Natural killer cell (primary cell): ENCODE measurements around the gene PPP1R13L. TPM values are rescaled to one million over a fixed set of nuclear protein-coding genes. Genes with fewer than 3 reads are reported as not detected.

Experiments
- ATAC-seq, 3 donors: fragments of 150-1000 bp in 2 of 3; fragments of 200-7000 bp in 1 of 3; cut with Tn5 transposase; 1 replicate in 1 of 3; 2 replicates in 2 of 3; pipeline ENCODE4 v1.10.0; 2021; ENCODE audit warnings: mild to moderate bottlenecking in 2 of 3, moderate library complexity in 2 of 3
- DNase-seq, 2 donors: peaks; one replicate each; pipeline versions ENCODE4 v3.0.0 to v3.0.0-alpha.2; 2013 to 2021; ENCODE audit warnings: mixed read lengths in 1 of 2
- H3K27ac ChIP-seq: one replicate; pipeline ENCODE4 v1.5.1; 2013; ENCODE audit warnings: mild to moderate bottlenecking, low read length
- H3K27me3 ChIP-seq: one replicate; pipeline ENCODE4 v1.6.1; 2013; ENCODE audit warnings: low read length; ENCODE audit not compliant: control insufficient read depth, insufficient read depth
- H3K36me3 ChIP-seq: one replicate; pipeline ENCODE4 v1.6.1; 2013; ENCODE audit warnings: low read length; ENCODE audit not compliant: control insufficient read depth, insufficient read depth
- H3K4me1 ChIP-seq: one replicate; pipeline ENCODE4 v1.6.1; 2013; ENCODE audit warnings: low read length; ENCODE audit not compliant: control insufficient read depth, insufficient read depth
- H3K4me3 ChIP-seq: one replicate; pipeline ENCODE4 v1.5.1; 2013; ENCODE audit warnings: low read length
- H3K9me3 ChIP-seq: one replicate; pipeline ENCODE4 v1.6.1; 2013; ENCODE audit warnings: low read length; ENCODE audit not compliant: control insufficient read depth, insufficient read depth
- H3K27ac Mint-ChIP-seq, 2 donors: one replicate each; pipeline ENCODE4 v1.8.0; 2022; ENCODE audit warnings: mild to moderate bottlenecking in 2 of 2, mixed read lengths in 2 of 2, moderate library complexity in 1 of 2
- H3K27me3 Mint-ChIP-seq, 2 donors: one replicate each; pipeline ENCODE4 v1.8.0; 2022; ENCODE audit warnings: low read depth in 2 of 2, mixed read lengths in 2 of 2
- H3K36me3 Mint-ChIP-seq: one replicate; pipeline ENCODE4 v1.8.0; 2022; ENCODE audit warnings: mixed read lengths
- H3K4me1 Mint-ChIP-seq, 2 donors: one replicate each; pipeline ENCODE4 v1.8.0; 2022; ENCODE audit warnings: mixed read lengths in 2 of 2
- H3K4me3 Mint-ChIP-seq: one replicate; pipeline ENCODE4 v1.8.0; 2022; ENCODE audit warnings: mild to moderate bottlenecking, moderate library complexity, mixed read lengths
- H3K9me3 Mint-ChIP-seq, 2 donors: one replicate each; pipeline ENCODE4 v1.8.0; 2022; ENCODE audit warnings: mixed read lengths in 2 of 2
- CTCF ChIP-seq: fragments of 200-600 bp; IDR thresholded peaks from one replicate; pipeline ENCODE4 v1.8.0; 2022; ENCODE audit warnings: antibody characterized with exemption
- WGBS: methylation state at CpG from one replicate; pipeline ENCODE4 v1.1.7; 2013; ENCODE audit warnings: missing lambda C conversion rate; ENCODE audit not compliant: insufficient coverage; 5-methylcytosine and 5-hydroxymethylcytosine counted together
- intact Hi-C: fragments of 100-400 bp; cut with micrococcal nuclease; formaldehyde crosslinking; loops from one replicate; pipeline ENCODE4 v1.14.2; 2022
- total RNA-seq, 4 donors: library from RNA; stranded (reverse); fragments of 120-200 nt in 1 of 4; gene quantifications; one replicate each; pipeline versions ENCODE4 v1.2.3 to v1.2.4, GENCODE V29; 2013 to 2022

Gene PPP1R13L
- total RNA-seq, 3 donors from 2014 or later (not counting 1 experiment from before 2014, with no cell fraction given), result 5.6 to 7.4 (median 5.9) TPM

DNA sequence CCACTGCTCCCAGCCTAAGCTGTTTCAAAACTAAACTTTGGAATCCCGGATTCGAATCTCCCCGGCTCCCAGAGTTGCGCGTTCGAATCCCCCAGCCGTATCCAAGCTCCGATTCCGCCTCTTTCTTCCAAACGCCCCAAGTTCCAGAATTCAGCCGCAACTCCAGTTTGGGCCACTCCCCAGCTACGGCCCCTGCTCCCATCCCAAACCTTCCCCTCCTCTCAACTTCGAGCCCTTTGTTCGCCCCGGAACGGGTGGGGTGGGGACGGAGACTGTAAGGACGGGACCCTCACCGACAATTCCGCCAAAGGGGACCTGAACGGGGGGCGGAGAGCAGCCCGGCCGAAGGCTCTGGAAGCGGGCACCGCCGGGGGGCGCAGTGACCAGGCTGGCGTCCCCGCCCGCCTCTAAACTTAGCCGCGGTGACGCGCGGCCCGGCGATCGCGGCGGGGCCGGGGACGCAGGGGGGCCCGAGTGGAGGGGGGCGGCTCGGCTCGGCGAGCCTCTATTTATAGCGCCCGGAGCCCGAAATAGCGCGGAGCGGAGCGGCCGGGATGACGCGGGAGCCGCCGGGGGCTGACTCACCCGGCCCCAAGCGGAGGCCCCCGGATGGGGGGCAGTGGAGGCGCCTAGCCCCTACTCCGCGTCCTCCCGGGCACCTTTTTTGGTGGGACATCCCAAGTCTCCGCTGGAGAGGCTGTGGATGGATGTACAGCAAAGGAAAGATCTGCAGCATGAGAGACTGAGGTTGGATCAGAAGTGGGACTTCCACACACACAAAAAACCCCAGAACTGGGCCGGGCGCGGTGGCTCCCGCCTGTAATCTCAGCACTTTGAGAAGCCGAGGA is 23.7 kb upstream of the PPP1R13L start:
- DNase-seq (peak; percentile 41 to 52), ATAC-seq (peak in 2 of 3 donors; percentile 42 to 51)
- intact Hi-C loops, result loop anchor here (2.0 to 10.0 kb wide), 2 partner anchors 14 to 136 kb away; no protein-coding TSS in a partner anchor
- peaks cover 16 to 23% of the 10 kb centered on the region in 2 donors for H3K4me1 Mint-ChIP-seq
- Histone ChIP-seq H3K27me3 (no peaks in the 10 kb centered on the region), H3K4me3 (peak overlapping the region; percentile 46), H3K4me1 (peaks cover 27% of the 10 kb centered on the region), H3K36me3 (no peaks in the 10 kb centered on the region), H3K9me3 (no peaks in the 10 kb centered on the region), H3K27ac (no peak overlapping the region)
- H3K27me3 Mint-ChIP-seq, result peaks cover 0 to 3% of the 10 kb centered on the region in 2 donors
- WGBS, result 3% methylated on average over 73 of the region's 73 CpGs
- peak overlapping the region; percentile 48 to 92 for H3K27ac Mint-ChIP-seq
- TF ChIP-seq CTCF, result peak; percentile 28
- H3K9me3 Mint-ChIP-seq, result no peaks in the 10 kb centered on the region
- H3K4me3 Mint-ChIP-seq, result peak overlapping the region; percentile 83
- no peaks in the 10 kb centered on the region for H3K36me3 Mint-ChIP-seq

DNA sequence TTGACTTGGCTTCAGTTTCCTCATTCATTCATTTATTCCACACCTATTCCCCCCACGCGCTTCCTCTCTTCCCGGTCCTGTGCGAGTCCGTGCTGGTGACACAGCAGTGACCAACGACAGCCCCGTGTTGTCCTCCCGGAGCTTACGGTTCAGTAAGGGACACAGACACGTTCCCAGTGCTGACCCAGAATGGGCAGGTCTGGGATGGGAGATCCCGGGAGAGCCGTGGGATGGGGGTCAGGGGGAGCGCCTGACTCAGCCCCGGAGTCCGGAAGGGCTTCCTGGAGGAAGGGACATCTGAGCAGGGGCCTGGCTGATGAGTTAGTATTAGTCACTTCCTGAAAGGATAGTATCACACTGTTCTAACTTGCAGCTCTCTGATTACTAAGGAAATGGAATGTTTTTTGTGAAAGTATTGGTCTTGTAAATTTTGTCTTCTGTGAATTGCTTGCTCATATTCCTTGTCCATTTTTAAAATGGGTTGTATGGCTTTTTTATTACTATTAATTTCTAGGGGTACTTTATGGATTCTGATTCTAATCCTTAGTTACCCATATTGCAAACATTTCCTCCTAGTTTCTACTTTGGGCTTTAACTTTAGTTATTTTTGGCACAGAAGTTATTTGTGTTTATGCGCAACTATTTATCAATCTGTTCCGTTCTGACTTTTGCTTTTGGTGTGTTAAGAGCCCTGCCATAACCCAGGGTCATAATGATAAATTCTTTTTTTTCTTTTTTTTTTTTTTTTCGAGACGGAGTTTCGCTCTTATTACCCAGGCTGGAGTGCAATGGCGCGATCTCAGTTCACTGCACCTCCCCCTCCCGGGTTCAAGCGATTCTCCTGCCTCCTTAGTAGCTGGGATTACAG is 19.6 kb upstream of the PPP1R13L start:
- DNase-seq, result peak; percentile 48 to 59
- peaks cover 0 to 3% of the 10 kb centered on the region in 2 donors for H3K27me3 Mint-ChIP-seq
- no peak for TF ChIP-seq CTCF
- intact Hi-C loops, result loop anchor here (5.0 to 10.0 kb wide), 2 partner anchors 140 to 268 kb away; partner anchors contain the start of genes QPCTL and SNRPD2
- peak overlapping the region; percentile 96 for H3K4me3 Mint-ChIP-seq
- H3K9me3 Mint-ChIP-seq, result no peaks in the 10 kb centered on the region
- peak overlapping the region; percentile 78 for H3K4me3 ChIP-seq
- H3K27ac ChIP-seq, result peak overlapping the region; percentile 84
- peaks cover 44% of the 10 kb centered on the region for H3K4me1 ChIP-seq
- H3K9me3 ChIP-seq, result no peaks in the 10 kb centered on the region
- H3K36me3 ChIP-seq, result no peaks in the 10 kb centered on the region
- 33% methylated on average over 23 of the region's 24 CpGs for WGBS
- peak overlapping the region; percentile 92 to 96 for H3K27ac Mint-ChIP-seq
- H3K36me3 Mint-ChIP-seq, result no peaks in the 10 kb centered on the region
- H3K27me3 ChIP-seq, result no peaks in the 10 kb centered on the region
- ATAC-seq, result peak; percentile 16 to 62 (median 49)
- peaks cover 32 to 50% of the 10 kb centered on the region in 2 donors for H3K4me1 Mint-ChIP-seq

DNA sequence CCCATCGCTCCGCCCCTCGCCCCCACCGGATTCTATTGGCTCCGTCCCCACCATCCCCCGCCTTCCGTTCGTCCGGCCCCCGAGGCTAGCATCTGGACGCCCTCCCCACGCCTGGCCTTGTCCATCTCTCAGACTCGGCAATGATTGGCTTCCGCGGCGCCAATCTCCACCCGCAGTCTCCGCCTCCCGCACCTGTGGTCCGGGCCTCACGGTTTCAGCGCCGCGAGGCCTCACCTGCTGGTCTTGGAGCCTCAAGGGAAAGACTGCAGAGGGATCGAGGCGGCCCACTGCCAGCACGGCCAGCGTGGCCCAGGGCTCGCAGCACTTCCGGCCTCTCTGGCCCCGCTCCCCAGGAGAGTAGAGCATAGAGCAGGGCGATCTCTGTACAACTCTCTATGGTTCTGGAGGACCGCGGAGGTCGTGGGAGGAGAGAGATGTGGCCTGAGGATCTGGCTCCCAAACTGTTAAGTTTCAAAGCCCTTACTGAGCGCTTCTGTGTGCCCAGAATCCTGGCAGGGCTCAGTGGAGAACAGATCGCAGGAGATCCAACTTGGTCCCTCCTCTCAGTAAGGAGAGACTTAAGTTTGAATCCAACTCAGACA is 18.8 kb upstream of the PPP1R13L start, which contains the start of gene ERCC1:
ERCC1 (minus strand) TSS at position 329 of the 602 bp plus-strand sequence. CDS start 543 bp downstream, outside the sequence.
- peak within 1 kb of the TSS; percentile 78 for H3K4me3 ChIP-seq
- ATAC-seq (peak; percentile 69 to 84 (median 78)), DNase-seq (peak in 1 of 2 donors; percentile 74)
- H3K4me3 Mint-ChIP-seq, result peak within 1 kb of the TSS; percentile 96
- no peak for TF ChIP-seq CTCF
- H3K9me3 ChIP-seq, result no peaks in the 10 kb centered on the region
- peaks cover 0 to 3% of the 10 kb centered on the region in 2 donors for H3K27me3 Mint-ChIP-seq
- WGBS, result under 1% methylated on average over 37 of the region's 37 CpGs
- H3K36me3 ChIP-seq, result no peaks in the 10 kb centered on the region
- H3K36me3 Mint-ChIP-seq, result no peaks in the 10 kb centered on the region
- peak within 1 kb of the TSS; percentile 92 to 96 for H3K27ac Mint-ChIP-seq
- H3K9me3 Mint-ChIP-seq, result no peaks in the 10 kb centered on the region
- H3K27ac ChIP-seq, result peak within 1 kb of the TSS; percentile 84
- H3K4me1 ChIP-seq, result peaks cover 46% of the 10 kb centered on the region
- no peaks in the 10 kb centered on the region for H3K27me3 ChIP-seq
- peaks cover 32 to 50% of the 10 kb centered on the region in 2 donors for H3K4me1 Mint-ChIP-seq
- intact Hi-C loops, result loop anchor here (5.0 to 10.0 kb wide), 2 partner anchors 141 to 269 kb away; partner anchors contain the start of genes QPCTL and SNRPD2
